Activated CD4-positive, alpha-beta T cell treated with anti-CD3 and anti-CD28 coated beads, Interleukin-2, Interleukin-6, amounts not matched to agents 100 ng/mL and 50 ng/mL, durations not matched to agents 16 hours and 8 hours (primary cell): ENCODE results near the gene CNOT10.
"Not testable (repeated sequence)": the region's sequence is repeated elsewhere in the genome, so short reads cannot be mapped to it uniquely, and the experiment has no call there.

Source experiments
- DNase-seq: peaks from one replicate; pipeline ENCODE4 v3.0.0-alpha.2; 2020

The CNOT10 gene

DNA sequence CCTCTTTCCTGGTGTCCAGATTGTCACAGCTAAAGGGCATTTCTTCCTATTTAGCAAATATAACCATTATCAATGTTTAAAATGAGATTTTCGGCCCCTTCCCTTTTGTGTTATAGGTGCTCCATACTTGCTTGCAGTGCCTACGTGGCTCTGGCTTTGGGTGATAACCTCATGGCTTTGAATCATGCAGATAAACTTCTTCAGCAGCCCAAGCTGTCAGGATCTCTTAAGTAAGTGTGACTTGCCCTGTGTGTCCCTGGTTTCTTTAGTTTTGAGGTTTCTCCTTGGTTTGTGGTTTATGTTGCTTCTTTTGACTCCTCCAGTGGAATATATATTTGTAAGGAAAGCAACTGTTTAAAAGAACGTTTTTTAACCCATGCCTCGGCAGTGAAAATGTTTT lies 74.4 kb downstream of the CNOT10 start:
- DNase-seq: no peak

DNA sequence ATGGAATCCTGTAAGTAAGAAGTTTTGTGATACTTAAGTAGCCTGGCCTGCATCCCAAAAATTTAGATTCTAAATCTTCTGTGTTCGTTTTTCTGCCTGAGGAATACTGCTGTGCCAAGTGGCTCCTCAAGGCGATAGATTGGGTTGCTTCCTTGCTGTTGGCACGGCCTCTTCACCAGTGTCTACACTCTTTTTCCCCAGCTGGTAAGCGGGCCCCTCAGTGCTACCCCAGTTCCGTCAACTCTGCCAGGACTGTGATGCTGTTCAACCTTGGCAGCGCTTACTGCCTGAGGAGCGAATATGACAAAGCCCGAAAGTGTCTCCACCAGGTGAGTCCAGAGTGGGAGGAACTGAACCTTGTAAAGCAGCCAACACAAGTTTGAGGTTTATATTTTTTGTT lies 79.5 kb downstream of the CNOT10 start:
- DNase-seq: no peak

DNA sequence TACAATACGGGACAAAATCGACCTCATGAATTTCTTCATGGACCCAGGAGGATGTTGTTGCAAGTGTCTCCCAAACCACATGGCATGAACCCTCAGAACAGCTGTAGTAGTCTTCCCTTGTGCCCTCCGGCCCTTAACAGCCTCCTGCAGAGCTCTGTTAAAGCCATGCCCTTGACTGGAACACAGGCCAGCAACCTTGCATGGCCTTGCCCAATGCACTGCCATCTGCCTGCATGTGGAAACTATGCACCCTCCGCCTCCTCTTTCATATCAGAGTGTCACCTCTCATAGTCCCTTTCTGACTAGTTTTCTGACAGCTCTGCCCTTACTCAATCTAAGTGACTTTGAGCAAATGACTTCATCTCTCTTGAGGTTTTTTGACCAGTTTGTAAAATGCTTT lies 93.4 kb downstream of the CNOT10 start:
- DNase-seq: peak; percentile 19

DNA sequence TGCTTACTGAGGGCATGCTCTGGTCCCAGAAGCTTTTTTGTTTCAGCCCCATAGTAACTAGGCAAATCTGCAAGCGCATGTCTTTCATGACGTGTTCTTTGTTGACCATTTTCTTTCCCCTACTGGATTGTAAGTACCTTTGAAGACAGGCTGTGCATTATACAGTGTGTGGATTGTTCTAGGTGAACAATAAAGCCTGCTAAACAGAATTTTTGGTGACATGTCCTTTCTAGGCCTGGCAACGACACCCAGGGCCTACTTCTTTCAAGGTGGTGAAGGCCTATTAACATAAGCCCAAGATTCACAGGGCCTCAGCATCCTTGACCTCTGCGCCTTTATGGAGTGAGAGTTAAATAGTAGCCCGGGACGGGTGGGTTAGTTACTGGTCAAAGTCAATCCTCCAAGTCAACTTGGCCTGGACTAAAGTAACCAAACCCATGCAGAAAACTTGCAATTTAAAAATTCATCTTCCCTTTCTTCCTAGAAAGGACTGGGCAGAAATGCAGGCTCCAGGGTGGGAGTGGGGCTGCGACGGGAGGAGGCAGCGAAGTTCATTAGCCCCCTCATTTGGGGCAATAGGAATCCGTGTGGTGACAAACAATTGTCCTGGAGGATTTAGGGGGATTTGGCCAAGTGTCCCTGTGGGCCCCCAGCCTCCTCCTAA lies 95.2 kb downstream of the CNOT10 start:
- no peak for DNase-seq

DNA sequence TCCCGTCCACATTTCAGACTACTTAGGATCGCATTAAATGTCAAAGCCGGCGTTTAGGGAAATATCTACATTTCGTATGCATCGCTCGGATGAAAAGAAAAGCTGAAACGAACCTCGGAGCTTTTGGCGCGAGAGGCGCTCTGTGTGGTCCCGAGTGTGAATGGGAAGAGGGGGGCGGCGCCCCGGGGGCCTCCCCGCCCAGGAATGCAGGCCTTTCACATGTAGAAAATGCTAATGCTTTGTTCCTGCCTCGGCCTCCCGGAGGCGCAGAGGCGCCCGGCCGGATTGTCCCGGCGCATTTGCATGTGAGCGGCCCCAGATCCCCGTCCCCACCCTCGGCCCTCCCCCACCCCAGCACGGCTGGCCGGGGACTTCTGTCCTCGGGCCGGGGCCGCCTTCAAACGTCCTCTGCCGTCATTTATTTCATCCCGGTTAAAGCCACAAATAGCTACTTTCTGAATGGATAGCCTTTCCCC lies 95.8 kb downstream of the CNOT10 start:
- DNase-seq: no peak

DNA sequence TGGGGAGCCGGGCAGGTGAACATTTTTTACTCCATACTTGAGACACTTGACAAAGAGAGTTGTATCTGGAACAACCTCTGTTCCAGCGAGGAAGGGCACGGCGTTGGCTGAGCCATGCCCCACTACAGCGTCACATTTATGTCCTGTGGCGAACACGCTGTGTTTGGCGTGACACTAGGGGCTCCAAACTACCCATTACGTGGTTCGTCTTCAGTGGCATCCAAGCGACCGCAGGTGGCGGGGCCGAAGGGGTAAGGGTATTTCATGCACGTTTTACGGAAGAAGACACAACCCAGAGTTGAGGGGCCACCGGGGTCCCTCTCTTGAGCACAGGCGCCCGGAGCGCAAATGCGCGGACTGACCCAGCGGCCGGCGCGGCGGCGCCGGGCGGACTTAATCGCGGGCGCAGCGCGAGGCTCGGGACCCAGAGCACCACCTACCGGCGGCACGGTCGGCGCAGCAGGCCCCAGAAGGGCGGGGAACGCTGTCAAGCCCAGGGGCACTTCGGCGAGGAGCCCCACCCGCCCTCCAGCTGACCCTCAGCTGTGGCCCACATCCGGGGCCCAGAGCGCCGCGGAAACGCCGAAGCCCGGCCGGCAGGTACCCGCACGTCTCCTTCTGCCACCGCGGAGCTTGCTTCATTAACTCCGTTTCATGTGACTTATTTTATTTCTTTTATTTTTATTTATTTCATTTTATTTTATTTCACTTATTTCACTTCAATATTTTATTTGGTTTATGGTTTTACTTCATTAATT lies 96.4 kb downstream of the CNOT10 start:
- peak; percentile 83 for DNase-seq

DNA sequence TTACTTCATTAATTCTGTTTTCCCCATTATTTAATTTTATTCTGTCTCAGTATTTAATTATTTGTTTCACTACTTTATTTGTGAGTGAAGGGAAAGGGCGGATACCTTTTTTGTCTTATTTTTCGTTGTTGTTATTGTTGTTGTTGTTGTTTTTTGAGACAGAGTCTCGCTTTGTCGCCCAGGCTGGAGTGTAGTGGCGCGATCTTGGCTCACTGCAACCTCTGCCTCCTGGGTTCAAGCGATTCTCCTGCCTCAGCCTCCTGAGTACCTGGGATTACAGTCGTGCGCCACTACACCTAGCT lies 96.9 kb downstream of the CNOT10 start:
- not testable (repeated sequence) for DNase-seq

DNA sequence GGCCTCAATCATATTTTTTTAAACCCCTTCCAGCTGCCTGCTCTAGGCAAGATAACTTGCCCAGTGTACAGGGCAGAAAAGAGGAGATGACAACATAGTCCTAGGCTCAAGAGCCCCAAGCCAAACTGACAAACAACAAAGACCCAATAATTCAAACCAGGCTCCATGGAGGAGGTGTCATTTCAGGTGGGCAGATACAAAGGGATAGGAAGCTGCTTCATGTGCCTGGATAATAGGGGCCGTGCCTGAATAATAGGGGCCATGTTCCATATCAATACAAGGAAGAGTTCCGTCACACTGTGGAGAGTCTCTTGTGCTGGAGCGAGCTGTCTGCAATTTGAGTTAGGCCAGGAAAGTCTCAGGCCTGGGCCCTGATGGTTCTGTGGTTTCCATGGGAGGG lies 97.4 kb downstream of the CNOT10 start:
- DNase-seq: no peak

DNA sequence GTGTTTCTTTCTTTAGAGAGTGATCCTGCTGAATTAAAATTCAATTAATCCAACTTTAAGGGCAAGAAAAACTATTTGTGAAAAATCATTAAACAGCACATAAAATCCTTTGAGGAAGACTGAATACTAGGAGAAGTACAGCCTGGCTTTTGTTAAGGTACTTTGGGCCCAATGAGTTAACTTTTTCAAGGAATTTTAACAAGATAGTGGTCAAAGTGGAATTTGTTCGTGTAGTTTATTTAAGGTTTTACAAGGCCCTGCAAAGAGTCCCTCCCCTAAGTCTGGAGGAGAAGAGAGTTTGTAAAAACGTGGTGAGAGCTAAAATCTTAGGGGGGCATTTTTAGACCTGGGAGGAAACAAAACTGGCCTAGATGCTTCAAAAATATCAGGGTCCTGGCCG lies 106.8 kb downstream of the CNOT10 start:
- DNase-seq: no peak

DNA sequence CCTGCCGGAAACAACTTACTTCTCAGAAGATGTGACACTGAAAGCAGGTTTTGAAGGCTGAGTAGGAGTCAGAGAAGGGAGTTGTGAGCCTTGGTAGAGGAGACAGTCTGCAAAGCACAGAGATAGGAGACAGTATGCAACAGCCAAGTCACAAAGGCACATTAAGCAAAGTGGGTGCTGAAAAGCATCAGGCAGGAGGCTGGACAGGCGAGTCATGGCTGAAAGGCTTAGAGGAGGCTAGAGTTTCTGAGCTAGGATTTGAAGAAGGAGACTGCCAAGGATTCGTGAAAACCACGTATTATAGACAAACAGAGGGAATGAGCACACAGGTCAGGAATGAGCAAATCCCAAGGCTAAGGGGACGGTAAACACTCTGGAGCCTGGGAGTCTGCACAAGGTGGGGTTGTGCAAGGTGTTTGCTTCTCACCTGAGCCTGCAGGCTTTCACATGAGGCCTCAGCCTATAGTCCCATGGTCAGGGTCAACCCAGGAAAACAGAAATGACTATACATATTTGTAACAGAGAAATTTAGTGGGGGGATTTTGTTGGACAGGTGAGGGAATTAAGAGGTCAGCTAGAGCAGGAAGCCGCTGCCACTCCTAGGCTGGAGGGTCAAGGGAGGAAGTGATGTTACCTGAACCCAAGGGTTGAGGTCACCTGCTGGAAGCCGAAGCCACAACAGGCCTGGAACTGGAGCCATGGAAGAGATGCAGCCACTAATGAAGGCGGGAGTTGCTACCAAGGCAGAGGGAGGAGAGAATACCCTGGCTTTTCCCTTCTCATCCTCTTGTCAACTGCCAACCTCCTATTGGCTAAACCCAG lies 109.7 kb downstream of the CNOT10 start:
- DNase-seq: no peak

DNA sequence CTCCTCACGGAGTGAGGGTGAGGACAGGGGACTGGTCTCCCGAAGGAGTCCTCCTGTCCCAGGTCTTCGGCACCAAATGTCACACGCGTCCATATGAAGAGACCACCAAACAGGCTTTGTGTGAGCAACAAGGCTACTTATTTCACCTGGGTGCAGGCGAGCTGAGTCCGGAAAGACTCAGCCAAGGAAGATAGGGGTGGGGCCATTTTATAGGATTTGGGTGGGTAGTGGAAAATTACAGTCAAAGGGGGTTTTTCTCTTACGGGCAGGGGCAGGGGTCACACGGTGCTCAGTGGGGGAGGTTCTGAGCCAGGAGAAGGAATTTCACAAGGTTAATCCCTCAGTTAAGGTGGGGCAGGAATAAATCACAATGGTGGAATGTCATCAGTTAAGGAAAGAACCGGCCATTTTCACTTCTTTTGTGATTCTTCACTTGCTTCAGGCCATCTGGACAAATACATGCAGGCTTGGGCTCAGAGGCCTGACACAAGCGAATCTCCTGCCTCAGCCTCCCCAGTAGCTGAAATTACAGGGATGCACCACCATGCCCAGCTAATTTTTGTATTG lies 111.5 kb downstream of the CNOT10 start:
- not testable (repeated sequence) for DNase-seq

DNA sequence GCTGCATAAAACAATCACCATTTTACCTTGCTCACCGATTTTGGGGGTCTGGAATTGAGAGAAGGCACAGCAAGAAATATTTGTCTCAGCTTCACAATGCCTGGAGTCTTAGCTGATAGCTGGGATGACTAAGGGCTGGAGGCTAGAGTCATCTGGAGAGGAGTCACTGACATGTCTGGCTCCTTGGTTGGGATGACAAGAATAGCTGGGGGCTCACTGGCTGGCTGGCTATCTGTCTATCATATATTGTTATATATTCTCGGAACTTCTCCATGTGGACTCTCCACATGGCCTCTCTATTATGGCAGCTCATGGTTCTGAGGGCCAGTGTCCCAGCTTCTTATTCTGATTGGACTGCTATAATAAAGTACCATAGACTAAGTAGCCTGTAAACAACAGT lies 112.8 kb downstream of the CNOT10 start:
- no peak for DNase-seq

DNA sequence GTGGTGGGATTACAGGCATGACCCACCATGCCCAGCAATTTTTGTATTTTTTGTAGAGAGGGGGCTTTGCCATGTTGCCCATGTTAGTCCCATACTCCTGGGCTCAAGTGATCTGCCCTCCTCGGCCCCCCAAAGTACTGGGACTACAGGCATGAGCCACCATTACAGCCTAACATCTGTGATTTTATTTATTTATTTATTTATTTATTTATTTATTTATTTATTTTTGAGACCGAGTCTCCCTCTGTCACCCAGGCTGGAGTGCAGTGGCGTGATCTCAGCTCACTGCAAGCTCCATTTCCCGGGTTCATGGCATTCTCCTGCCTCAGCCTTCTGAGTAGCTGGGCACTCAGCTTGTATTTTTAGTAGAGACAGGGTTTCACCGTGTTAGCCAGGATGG lies 116.5 kb downstream of the CNOT10 start:
- DNase-seq: not testable (repeated sequence)

DNA sequence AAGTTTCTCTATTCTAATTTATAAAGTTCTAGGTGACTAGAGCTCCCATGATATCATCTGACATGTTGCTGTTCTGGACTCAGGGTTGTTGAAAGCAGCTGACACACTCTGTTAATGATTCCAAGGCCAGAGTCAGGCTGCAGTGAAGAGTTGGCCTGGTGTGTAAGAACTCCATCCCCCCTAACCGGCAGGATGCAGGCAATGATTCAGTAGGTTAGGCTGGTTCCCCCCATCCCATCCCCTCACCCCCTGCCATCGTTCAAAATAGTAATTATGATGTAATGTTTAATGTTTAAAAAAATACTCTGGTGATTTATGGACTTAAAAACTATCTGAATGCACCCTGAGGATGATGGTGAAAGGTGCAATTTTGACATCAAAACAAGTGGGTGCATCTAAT lies 128.2 kb downstream of the CNOT10 start:
- no peak for DNase-seq

DNA sequence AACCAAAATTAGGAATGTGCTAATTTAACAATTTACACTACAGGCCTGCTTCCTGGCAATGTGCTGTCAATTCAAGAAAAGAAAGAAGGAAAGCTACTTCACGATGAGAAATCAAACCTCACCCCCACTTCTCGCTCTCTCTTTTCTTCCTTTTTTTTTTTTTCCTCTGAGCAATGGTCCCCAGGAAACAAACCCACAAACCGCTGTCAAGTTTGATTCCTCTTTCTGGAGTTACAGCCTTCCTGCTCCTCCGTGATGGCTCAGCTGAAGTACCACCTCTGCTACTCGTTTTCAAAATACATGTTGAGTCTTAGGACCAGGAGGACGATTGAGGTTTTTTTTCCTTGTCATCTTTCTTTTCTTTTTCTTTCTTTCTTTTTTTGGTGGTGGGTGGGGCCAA lies 129.4 kb downstream of the CNOT10 start:
- no peak for DNase-seq

DNA sequence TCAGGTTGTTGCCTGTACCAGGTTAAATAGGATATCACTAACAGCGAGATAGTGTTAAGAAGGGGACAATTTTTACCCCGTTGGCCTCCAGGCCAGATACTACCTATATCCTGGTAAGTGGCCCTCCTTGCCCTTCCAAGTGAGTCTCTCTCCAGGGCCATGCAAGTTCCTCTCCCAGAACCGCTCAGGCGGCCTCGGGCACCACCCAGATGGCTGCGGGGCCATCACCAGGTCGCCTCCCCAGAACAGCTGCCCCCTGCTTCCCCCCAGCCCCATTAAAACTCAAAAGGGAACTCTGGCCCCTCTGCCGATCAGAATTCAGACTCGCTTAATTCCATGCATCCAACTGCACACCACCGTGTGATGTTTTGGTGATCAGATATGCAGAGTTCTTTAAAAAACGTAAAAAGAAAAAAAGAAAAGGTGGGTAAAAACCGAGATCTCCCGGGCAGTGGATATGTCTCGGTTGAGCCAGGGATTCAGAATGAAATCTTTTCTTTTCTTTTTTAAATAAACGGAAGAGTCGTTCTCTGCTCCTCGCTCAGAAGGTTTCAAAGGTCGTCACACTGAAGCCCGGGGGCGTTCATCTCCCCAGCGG lies 131.0 kb downstream of the CNOT10 start:
- DNase-seq: no peak

DNA sequence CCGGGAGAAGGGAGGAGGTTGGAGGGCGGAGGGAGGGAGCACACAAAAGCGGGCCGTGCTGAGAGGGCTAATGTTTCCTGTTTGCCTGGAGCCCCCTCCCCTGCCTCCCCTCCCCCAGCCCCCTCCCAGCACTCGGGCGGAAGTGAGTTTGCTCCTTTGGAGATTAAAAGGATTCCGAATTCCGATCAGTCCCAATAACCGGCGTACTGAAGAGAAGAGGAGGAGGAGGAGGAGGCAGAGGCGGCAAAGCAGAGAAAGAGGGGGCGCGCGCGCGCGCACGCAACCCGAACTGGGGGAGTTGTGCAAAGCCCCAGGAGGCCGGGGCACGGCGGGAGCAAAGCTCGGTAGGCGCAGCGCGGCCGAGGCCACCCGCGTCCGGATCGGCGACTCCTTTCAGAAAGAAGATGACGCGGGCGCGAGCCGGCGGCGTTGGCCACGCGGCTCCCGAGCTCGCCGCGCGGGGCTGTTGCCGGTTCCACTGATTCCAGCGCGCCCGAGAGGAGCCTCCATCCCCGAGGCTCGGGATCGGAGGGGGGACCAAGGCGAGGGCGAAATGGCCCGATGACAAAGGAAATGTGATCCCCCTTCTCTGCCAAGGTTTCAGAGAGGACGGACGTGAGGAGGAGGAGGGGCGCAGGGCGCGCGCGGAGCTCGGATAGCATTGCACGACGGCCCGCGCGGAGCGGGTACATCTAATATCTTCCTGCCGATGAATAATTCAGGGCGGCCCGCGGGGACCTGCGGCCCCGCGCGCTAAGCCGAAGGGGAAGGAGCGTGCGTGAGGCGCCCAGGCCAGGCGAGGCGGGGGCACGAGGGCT lies 131.7 kb downstream of the CNOT10 start:
- peak; percentile 19 for DNase-seq

DNA sequence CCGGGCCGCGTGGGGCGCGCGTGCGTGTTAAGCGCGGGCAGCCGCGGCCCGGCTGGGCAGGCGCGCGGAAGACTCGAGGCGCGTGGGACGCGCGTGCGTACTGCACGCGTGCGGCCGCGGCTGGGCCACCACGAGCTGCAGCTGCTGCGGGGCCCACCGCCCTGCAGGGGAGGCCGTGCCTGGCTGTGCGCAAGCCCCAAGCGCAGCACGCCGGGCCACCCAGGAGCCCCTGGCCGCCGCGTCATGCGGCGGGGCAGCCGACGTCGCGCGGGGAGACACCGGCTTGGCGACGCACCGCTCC lies 132.2 kb downstream of the CNOT10 start:
- DNase-seq: no peak

DNA sequence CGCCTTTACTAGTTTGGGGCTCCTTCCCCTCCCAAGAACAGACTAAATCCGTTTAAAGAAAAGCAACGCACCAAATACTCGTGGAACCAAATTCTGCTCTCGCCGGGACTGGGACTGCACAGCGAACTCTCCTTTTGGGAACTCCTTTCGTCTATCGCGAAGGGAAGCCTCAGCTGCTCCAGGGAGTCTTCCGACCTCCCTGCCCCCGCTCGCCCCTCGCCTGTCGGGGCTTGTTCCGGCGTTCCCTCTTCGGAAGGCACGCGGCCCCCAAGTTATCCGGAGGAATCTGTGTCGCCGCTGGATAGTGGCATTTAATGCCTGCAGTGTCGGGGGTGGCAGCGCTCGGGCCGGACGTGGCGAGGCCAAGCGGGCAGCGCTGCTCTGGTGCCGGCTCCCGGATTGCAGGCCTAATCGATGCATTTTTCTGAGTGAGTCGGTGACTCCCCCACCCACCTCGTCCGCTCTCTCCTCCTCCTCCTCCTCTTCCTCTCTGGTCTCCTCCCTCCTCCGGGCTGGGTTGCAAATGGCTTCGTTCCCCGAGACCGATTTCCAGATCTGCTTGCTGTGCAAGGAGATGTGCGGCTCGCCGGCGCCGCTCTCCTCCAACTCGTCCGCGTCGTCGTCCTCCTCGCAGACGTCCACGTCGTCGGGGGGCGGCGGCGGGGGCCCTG lies 132.7 kb downstream of the CNOT10 start, which contains the start of gene TRIM71:
Gene TRIM71, plus strand, starts transcription at position 440 of the 671 bp plus-strand sequence. Its CDS starts 84 bp downstream, at position 524.
- peak; percentile 36 for DNase-seq

DNA sequence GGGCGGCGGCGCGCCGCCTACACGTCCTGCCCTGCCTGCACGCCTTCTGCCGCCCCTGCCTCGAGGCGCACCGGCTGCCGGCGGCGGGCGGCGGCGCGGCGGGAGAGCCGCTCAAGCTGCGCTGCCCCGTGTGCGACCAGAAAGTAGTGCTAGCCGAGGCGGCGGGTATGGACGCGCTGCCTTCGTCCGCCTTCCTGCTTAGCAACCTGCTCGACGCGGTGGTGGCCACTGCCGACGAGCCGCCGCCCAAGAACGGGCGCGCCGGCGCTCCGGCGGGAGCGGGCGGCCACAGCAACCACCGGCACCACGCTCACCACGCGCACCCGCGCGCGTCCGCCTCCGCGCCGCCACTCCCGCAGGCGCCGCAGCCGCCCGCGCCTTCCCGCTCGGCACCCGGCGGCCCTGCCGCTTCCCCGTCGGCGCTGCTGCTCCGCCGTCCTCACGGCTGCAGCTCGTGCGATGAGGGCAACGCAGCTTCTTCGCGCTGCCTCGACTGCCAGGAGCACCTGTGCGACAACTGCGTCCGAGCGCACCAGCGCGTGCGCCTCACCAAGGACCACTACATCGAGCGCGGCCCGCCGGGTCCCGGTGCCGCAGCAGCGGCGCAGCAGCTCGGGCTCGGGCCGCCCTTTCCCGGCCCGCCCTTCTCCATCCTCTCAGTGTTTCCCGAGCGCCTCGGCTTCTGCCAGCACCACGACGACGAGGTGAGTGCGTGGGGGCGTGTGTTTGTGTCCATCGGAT lies 133.4 kb downstream of the CNOT10 start:
- DNase-seq: no peak

DNA sequence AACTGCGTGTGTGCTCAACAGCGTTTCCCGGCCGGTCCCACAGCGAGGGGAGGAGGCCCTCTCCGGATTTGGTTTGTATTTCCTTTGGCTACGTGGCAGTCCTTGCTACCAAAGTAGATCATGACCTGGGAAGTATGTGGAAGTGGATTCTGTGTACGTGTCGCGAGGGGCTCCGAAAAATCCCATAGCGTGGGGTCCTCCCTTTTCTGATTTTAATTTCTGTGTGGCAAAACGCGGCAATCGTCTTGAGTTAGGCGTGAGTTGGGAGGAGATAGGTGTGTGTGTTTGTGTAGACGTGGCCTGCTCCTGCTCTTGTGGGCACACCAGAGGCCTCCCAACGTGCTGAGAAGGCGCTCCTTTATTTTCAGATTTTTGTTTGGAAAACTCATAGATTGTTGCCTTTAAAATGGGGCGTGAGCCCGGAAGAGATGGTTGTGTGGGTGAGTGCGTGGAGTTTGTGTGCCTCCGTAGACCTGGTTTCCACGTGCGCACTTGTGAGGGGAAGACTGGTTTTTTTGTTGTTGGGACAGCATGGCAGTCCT lies 134.1 kb downstream of the CNOT10 start:
- DNase-seq: no peak
